BLaER1 (cell line): ENCODE measurements around the gene EPHB3.
"Not testable (repeated sequence)": the region's sequence is repeated elsewhere in the genome, so short reads cannot be mapped to it uniquely, and the experiment has no call there.

Source experiments
- H3K27ac ChIP-seq: shearing (Covaris generic); formaldehyde crosslinking; 2 replicates; pipeline ENCODE4 v1.8.1; 2022
- H3K27me3 ChIP-seq: shearing (Covaris generic); formaldehyde crosslinking; 2 replicates; pipeline ENCODE4 v1.8.1; 2022
- H3K36me3 ChIP-seq: shearing (Covaris generic); formaldehyde crosslinking; 2 replicates; pipeline ENCODE4 v1.8.1; 2022
- H3K4me1 ChIP-seq: shearing (Covaris generic); formaldehyde crosslinking; 2 replicates; pipeline ENCODE4 v1.8.1; 2022
- H3K4me2 ChIP-seq: shearing (Covaris generic); formaldehyde crosslinking; 2 replicates; pipeline ENCODE4 v1.8.1; 2022
- H3K4me3 ChIP-seq: shearing (Covaris generic); formaldehyde crosslinking; 2 replicates; pipeline ENCODE4 v1.8.1; 2022
- H3K9ac ChIP-seq: shearing (Covaris generic); formaldehyde crosslinking; 2 replicates; pipeline ENCODE4 v1.8.1; 2022
- H3K9me3 ChIP-seq: shearing (Covaris generic); formaldehyde crosslinking; 2 replicates; pipeline ENCODE4 v1.8.1; 2022
- H4K20me1 ChIP-seq: shearing (Covaris generic); formaldehyde crosslinking; 2 replicates; pipeline ENCODE4 v1.8.1; 2022
- Cebpa-rat ChIP-seq: shearing (Covaris generic); IDR thresholded peaks from 2 replicates; pipeline ENCODE4 v1.8.1; 2022

Gene EPHB3

GRCh38 chr3:184604039-184604601, 42.5 kb downstream of the EPHB3 start:
- Histone ChIP-seq H3K27ac (no peak overlapping the region), H4K20me1 (peaks cover 26% of the 10 kb centered on the region), H3K4me2 (peak overlapping the region; percentile 72), H3K9ac (no peak overlapping the region), H3K4me3 (peak overlapping the region; percentile 52), H3K9me3 (no peaks in the 10 kb centered on the region), H3K27me3 (peaks cover 81% of the 10 kb centered on the region), H3K4me1 (peaks cover 15% of the 10 kb centered on the region), H3K36me3 (no peaks in the 10 kb centered on the region)
- no peak for TF ChIP-seq Cebpa-rat

GRCh38 chr3:184604615-184605290, 43.2 kb downstream of the EPHB3 start:
- Histone ChIP-seq H3K9me3 (no peaks in the 10 kb centered on the region), H3K4me1 (peaks cover 15% of the 10 kb centered on the region), H3K9ac (no peak overlapping the region), H3K4me2 (peak overlapping the region; percentile 72), H3K27ac (no peak overlapping the region), H3K36me3 (no peaks in the 10 kb centered on the region), H4K20me1 (peaks cover 26% of the 10 kb centered on the region), H3K27me3 (peaks cover 75% of the 10 kb centered on the region), H3K4me3 (no peak overlapping the region; the same call in 1 of the 2 replicates)
- no peak for TF ChIP-seq Cebpa-rat

GRCh38 chr3:184608209-184608608, 46.6 kb downstream of the EPHB3 start:
- TF ChIP-seq Cebpa-rat: no peak
- H3K9ac ChIP-seq: no peak overlapping the region
- no peak overlapping the region for H3K4me3 ChIP-seq
- peaks cover 15% of the 10 kb centered on the region for H3K4me1 ChIP-seq
- H3K27me3 ChIP-seq: peaks cover 40% of the 10 kb centered on the region
- H3K4me2 ChIP-seq: no peak overlapping the region
- no peaks in the 10 kb centered on the region for H3K36me3 ChIP-seq
- H3K27ac ChIP-seq: no peak overlapping the region
- no peaks in the 10 kb centered on the region for H3K9me3 ChIP-seq
- H4K20me1 ChIP-seq: peaks cover 10% of the 10 kb centered on the region

- Histone ChIP-seq H3K27ac (no peak overlapping the region), H3K9ac (no peak overlapping the region), H3K27me3 (peaks cover 26% of the 10 kb centered on the region), H3K4me2 (no peak overlapping the region), H4K20me1 (no peaks in the 10 kb centered on the region), H3K4me3 (no peak overlapping the region), H3K4me1 (peaks cover 3% of the 10 kb centered on the region), H3K36me3 (no peaks in the 10 kb centered on the region), H3K9me3 (no peaks in the 10 kb centered on the region)
- no peak for TF ChIP-seq Cebpa-rat
Measured at GRCh38 chr3:184609476-184610244, 48.1 kb downstream of the EPHB3 start.

GRCh38 chr3:184610245-184610871, 48.8 kb downstream of the EPHB3 start:
- Histone ChIP-seq H3K27me3 (peaks cover 19% of the 10 kb centered on the region), H3K36me3 (no peaks in the 10 kb centered on the region), H3K4me3 (no peak overlapping the region), H4K20me1 (no peaks in the 10 kb centered on the region), H3K9me3 (no peaks in the 10 kb centered on the region), H3K4me1 (no peaks in the 10 kb centered on the region), H3K27ac (no peak overlapping the region), H3K9ac (no peak overlapping the region), H3K4me2 (no peak overlapping the region)
- no peak for TF ChIP-seq Cebpa-rat

- Histone ChIP-seq H3K4me1 (no peaks in the 10 kb centered on the region), H4K20me1 (no peaks in the 10 kb centered on the region), H3K4me3 (no peak overlapping the region), H3K27me3 (peaks cover 7% of the 10 kb centered on the region), H3K27ac (no peak overlapping the region), H3K9ac (no peak overlapping the region), H3K9me3 (no peaks in the 10 kb centered on the region), H3K4me2 (no peak overlapping the region), H3K36me3 (no peaks in the 10 kb centered on the region)
- no peak for TF ChIP-seq Cebpa-rat
Measured at GRCh38 chr3:184611607-184612281, 50.2 kb downstream of the EPHB3 start.

- H3K4me3 ChIP-seq: no peak overlapping the region
- no peaks in the 10 kb centered on the region for H3K9me3 ChIP-seq
- no peaks in the 10 kb centered on the region for H3K27me3 ChIP-seq
- TF ChIP-seq Cebpa-rat: no peak
- no peak overlapping the region for H3K4me2 ChIP-seq
- no peaks in the 10 kb centered on the region for H4K20me1 ChIP-seq
- H3K27ac ChIP-seq: no peak overlapping the region
- no peak overlapping the region for H3K9ac ChIP-seq
- peaks cover 29% of the 10 kb centered on the region for H3K4me1 ChIP-seq
- H3K36me3 ChIP-seq: no peaks in the 10 kb centered on the region
Measured at GRCh38 chr3:184615396-184615795, 53.8 kb downstream of the EPHB3 start.

GRCh38 chr3:184616436-184616835, 54.9 kb downstream of the EPHB3 start:
- no peaks in the 10 kb centered on the region for H3K9me3 ChIP-seq
- no peak overlapping the region for H3K4me3 ChIP-seq
- H3K27ac ChIP-seq: no peak overlapping the region
- no peak overlapping the region for H3K9ac ChIP-seq
- H3K4me2 ChIP-seq: no peak overlapping the region
- no peaks in the 10 kb centered on the region for H4K20me1 ChIP-seq
- no peaks in the 10 kb centered on the region for H3K27me3 ChIP-seq
- peaks cover 32% of the 10 kb centered on the region for H3K4me1 ChIP-seq
- TF ChIP-seq Cebpa-rat: no peak
- no peaks in the 10 kb centered on the region for H3K36me3 ChIP-seq

- not testable (repeated sequence) for H4K20me1 ChIP-seq, H3K27me3 ChIP-seq, H3K27ac ChIP-seq, H3K4me3 ChIP-seq, H3K36me3 ChIP-seq, H3K4me2 ChIP-seq, H3K9ac ChIP-seq, H3K9me3 ChIP-seq
- peaks cover 32% of the 10 kb centered on the region for H3K4me1 ChIP-seq
Measured at GRCh38 chr3:184617306-184617705, 55.7 kb downstream of the EPHB3 start.
